ENCODE results near the gene TRAPPC3.

The TRAPPC3 gene

GRCh38 chr1:36093929-36094328 lies 55.4 kb downstream of the TRAPPC3 start:
- Histone ChIP-seq H3K36me3 (ENCODE audit: control insufficient read depth in 2 of 2, insufficient read depth in 1 of 2, low read length in 2 of 2) (peaks cover 4 to 72% of the 10 kb centered on the region in 2 experiments; a peak in 2 of 3 replicates), H3K9me3 (ENCODE audit: control insufficient read depth, insufficient read depth, low read depth, low read length) (no peaks in the 10 kb centered on the region), H3K4me1 (ENCODE audit: control insufficient read depth, insufficient read depth, low read length) (no peaks in the 10 kb centered on the region), H3K27ac (ENCODE audit: extremely low read depth, low read depth, low read length) (no peak overlapping the region), H3K4me3 (ENCODE audit: low read depth, low read length) (no peak overlapping the region)
- POLR2A ChIA-PET, result interaction anchor here (1.5 kb wide), 1 partner anchor 25 kb away, joined by 3 read pairs; no protein-coding TSS in a partner anchor
- TF ChIP-seq, protein P1, sequence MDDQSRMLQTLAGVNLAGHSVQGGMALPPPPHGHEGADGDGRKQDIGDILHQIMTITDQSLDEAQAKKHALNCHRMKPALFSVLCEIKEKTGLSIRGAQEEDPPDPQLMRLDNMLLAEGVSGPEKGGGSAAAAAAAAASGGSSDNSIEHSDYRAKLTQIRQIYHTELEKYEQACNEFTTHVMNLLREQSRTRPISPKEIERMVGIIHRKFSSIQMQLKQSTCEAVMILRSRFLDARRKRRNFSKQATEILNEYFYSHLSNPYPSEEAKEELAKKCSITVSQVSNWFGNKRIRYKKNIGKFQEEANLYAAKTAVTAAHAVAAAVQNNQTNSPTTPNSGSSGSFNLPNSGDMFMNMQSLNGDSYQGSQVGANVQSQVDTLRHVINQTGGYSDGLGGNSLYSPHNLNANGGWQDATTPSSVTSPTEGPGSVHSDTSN (CRISPR knock-in tag; IDR thresholded peaks at IDR 0.05), result no peak
- TF ChIP-seq ZFHX2 (tag by site-specific recombination; conservative IDR thresholded peaks at IDR 0.05) (no peak), ZNF121 (tag by site-specific recombination; IDR thresholded peaks at IDR 0.05) (no peak), ELK4 (IDR thresholded peaks at IDR 0.05; ENCODE audit: borderline replicate concordance, low read depth, low read length) (no peak), PRDM10 (tag by site-specific recombination; IDR thresholded peaks at IDR 0.05) (no peak), ZNF341 (tag by site-specific recombination; IDR thresholded peaks at IDR 0.05; ENCODE audit: low read depth) (no peak), ZNF366 (tag by site-specific recombination; conservative IDR thresholded peaks at IDR 0.05) (no peak), WT1 (tag by site-specific recombination; IDR thresholded peaks at IDR 0.05) (no peak), ZNF416 (tag by site-specific recombination; IDR thresholded peaks at IDR 0.05) (no peak), ZNF280C (tag by site-specific recombination; IDR thresholded peaks at IDR 0.05) (no peak), ZNF660 (tag by site-specific recombination; IDR thresholded peaks at IDR 0.05) (no peak), ZNF239 (tag by site-specific recombination; IDR thresholded peaks at IDR 0.05) (no peak), ZNF16 (tag by site-specific recombination; IDR thresholded peaks at IDR 0.05; ENCODE audit: low read depth) (no peak), ZNF561 (tag by site-specific recombination; IDR thresholded peaks at IDR 0.05; ENCODE audit: borderline replicate concordance) (no peak)
- CTCF ChIA-PET, result interaction anchor here (0.8 to 1.6 kb wide), 3 partner anchors 40 to 56 kb away, joined by 3 to 6 read pairs (median 4); no protein-coding TSS in a partner anchor

DNA sequence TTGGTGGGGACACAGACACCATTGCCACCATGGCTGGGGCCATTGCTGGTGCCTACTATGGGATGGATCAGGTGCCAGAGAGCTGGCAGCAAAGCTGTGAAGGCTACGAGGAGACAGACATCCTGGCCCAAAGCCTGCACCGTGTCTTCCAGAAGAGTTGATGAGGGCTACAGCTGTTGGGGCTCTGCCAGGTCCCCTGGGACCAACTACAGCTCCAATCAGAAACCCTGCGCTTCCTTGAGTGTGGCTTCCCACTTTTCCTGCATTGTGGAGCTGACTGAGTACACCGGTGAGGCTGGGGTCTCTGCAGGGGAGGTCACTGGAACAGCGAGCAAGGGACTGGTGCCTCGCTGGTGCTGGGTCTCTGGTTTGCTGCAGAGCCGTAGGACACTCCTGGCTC lies 56.1 kb downstream of the TRAPPC3 start:
- no peak for TF ChIP-seq ZNF692 (tag by site-specific recombination; IDR thresholded peaks at IDR 0.05)
- peak; percentile 35; the same call in 1 of the 2 replicates for TF ChIP-seq ZNF341 (tag by site-specific recombination; IDR thresholded peaks at IDR 0.05; ENCODE audit: low read depth)
- TF ChIP-seq ZNF391 (tag by site-specific recombination; IDR thresholded peaks at IDR 0.05; ENCODE audit: borderline replicate concordance, low read depth), result no peak
- TF ChIP-seq PRDM10 (tag by site-specific recombination; IDR thresholded peaks at IDR 0.05), result no peak
- TF ChIP-seq, protein P2, sequence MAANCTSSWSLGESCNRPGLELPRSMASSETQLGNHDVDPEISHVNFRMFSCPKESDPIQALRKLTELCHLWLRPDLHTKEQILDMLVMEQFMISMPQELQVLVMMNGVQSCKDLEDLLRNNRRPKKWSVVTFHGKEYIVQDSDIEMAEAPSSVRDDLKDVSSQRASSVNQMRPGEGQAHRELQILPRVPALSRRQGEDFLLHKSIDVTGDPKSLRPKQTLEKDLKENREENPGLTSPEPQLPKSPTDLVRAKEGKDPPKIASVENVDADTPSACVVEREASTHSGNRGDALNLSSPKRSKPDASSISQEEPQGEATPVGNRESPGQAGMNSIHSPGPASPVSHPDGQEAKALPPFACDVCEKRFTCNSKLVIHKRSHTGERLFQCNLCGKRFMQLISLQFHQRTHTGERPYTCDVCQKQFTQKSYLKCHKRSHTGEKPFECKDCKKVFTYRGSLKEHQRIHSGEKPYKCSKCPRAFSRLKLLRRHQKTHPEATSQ (tag by site-specific recombination; IDR thresholded peaks at IDR 0.05), result no peak
- CTCF ChIA-PET, result interaction anchor here (1.1 kb wide), 1 partner anchor 42 kb away, joined by 3 read pairs; no protein-coding TSS in a partner anchor
- no peak overlapping the region for H3K27ac ChIP-seq (ENCODE audit: extremely low read depth, low read depth, low read length)
- no peak overlapping the region for H3K4me3 ChIP-seq (ENCODE audit: low read depth, low read length)
- POLR2A ChIA-PET, result no interaction called here
- no peaks in the 10 kb centered on the region for H3K4me1 ChIP-seq (ENCODE audit: control insufficient read depth, insufficient read depth, low read length)
- H3K9me3 ChIP-seq (ENCODE audit: control insufficient read depth, insufficient read depth, low read depth, low read length), result no peaks in the 10 kb centered on the region
- peaks cover 4 to 72% of the 10 kb centered on the region in 2 experiments; a peak in 2 of 3 replicates for H3K36me3 ChIP-seq (ENCODE audit: control insufficient read depth in 2 of 2, insufficient read depth in 1 of 2, low read length in 2 of 2)
